ENCODE data around the gene ASB2. TPM values are rescaled to one million over a fixed set of nuclear protein-coding genes. Genes with fewer than 3 reads are reported as not detected.

ASB2 gene
- total and polyA plus RNA-seq, 2 donors: 2.6 to 3.7 TPM

- DNase-seq (ENCODE audit: low read depth in 6 of 9, low spot score in 9 of 9): no peak
- peaks cover 0 to 8% of the 10 kb centered on the region in 2 donors for H3K27me3 ChIP-seq (ENCODE audit: control insufficient read depth in 2 of 2, insufficient read depth in 1 of 2, low read length in 1 of 2)
- H3K36me3 ChIP-seq (ENCODE audit: control insufficient read depth in 2 of 2, insufficient read depth in 2 of 2, low read length in 1 of 2): no peaks in the 10 kb centered on the region
- no peak overlapping the region for H3K4me3 ChIP-seq (ENCODE audit: low read length in 2 of 2)
- peaks cover 0 to 3% of the 10 kb centered on the region in 2 donors for H3K9me3 ChIP-seq (ENCODE audit: control insufficient read depth in 2 of 2, insufficient read depth in 1 of 2, low read length in 1 of 2)
- no peak overlapping the region for H3K27ac ChIP-seq (ENCODE audit: low read depth in 1 of 2, low read length in 1 of 2)
- WGBS: 92% methylated on average over 15 of the region's 15 CpGs
- no peaks in the 10 kb centered on the region for H3K4me1 ChIP-seq (ENCODE audit: control insufficient read depth in 2 of 2, insufficient read depth in 2 of 2, low read length in 2 of 2)
Measured at GRCh38 chr14:93898081-93898611, 78.2 kb downstream of the ASB2 start.

- H3K27me3 ChIP-seq (ENCODE audit: control insufficient read depth in 2 of 2, insufficient read depth in 1 of 2, low read length in 1 of 2): peaks cover 0 to 10% of the 10 kb centered on the region in 2 donors
- H3K4me1 ChIP-seq (ENCODE audit: control insufficient read depth in 2 of 2, insufficient read depth in 2 of 2, low read length in 2 of 2): no peaks in the 10 kb centered on the region
- no peak overlapping the region for H3K4me3 ChIP-seq (ENCODE audit: low read length in 2 of 2)
- WGBS: 85% methylated on average over 5 of the region's 5 CpGs
- no peak overlapping the region for H3K27ac ChIP-seq (ENCODE audit: low read depth in 1 of 2, low read length in 1 of 2)
- no peaks in the 10 kb centered on the region for H3K36me3 ChIP-seq (ENCODE audit: control insufficient read depth in 2 of 2, insufficient read depth in 2 of 2, low read length in 1 of 2)
- DNase-seq (ENCODE audit: low read depth in 6 of 9, low spot score in 9 of 9): no peak
- H3K9me3 ChIP-seq (ENCODE audit: control insufficient read depth in 2 of 2, insufficient read depth in 1 of 2, low read length in 1 of 2): peaks cover 0 to 3% of the 10 kb centered on the region in 2 donors
Measured at GRCh38 chr14:93897476-93897845, 78.9 kb downstream of the ASB2 start.

- Histone ChIP-seq H3K4me3 (ENCODE audit: low read length in 2 of 2) (no peak overlapping the region), H3K4me1 (ENCODE audit: control insufficient read depth in 2 of 2, insufficient read depth in 2 of 2, low read length in 2 of 2) (no peaks in the 10 kb centered on the region), H3K27ac (ENCODE audit: low read depth in 1 of 2, low read length in 1 of 2) (no peak overlapping the region), H3K36me3 (ENCODE audit: control insufficient read depth in 2 of 2, insufficient read depth in 2 of 2, low read length in 1 of 2) (no peaks in the 10 kb centered on the region), H3K27me3 (ENCODE audit: control insufficient read depth in 2 of 2, insufficient read depth in 1 of 2, low read length in 1 of 2) (peaks cover 0 to 21% of the 10 kb centered on the region in 2 donors), H3K9me3 (ENCODE audit: control insufficient read depth in 2 of 2, insufficient read depth in 1 of 2, low read length in 1 of 2) (no peaks in the 10 kb centered on the region)
- no peak for DNase-seq (ENCODE audit: low read depth in 6 of 9, low spot score in 9 of 9)
- 94% methylated on average over 9 of the region's 9 CpGs for WGBS
Measured at GRCh38 chr14:93895023-93895604, 81.3 kb downstream of the ASB2 start.

DNA sequence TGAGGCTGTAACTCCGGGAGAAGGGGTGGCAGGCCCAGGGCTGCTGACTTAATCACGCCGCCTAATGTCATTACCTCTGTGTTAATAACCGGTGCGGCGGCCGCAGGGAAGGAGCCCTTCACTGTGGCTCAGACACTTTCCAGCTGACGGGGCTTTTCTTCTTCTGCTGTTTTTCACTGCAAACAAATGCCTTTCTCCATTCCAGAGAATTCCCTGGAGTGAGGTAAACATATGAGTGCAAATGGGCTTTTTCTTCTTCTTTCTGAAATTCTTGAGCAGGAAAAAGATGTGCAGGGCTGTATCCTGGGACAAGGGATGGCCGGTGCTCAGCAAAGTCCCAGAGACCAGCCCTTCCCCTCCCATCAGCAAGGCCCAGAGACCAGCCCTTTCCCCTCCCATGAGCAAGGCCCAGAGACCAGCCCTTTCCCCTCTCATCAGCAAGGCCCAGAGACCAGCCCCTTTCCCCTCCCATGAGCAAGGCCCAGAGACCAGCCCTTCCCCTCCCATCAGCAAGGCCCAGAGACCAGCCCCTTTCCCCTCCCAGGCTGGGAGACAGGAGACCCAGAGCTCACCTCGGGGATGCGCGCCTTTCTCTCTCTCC, 82.6 kb downstream of the ASB2 start:
- H3K27me3 ChIP-seq (ENCODE audit: control insufficient read depth in 2 of 2, insufficient read depth in 1 of 2, low read length in 1 of 2): peaks cover 0 to 21% of the 10 kb centered on the region in 2 donors
- no peak overlapping the region for H3K4me3 ChIP-seq (ENCODE audit: low read length in 2 of 2)
- 91% methylated on average over 12 of the region's 12 CpGs for WGBS
- H3K9me3 ChIP-seq (ENCODE audit: control insufficient read depth in 2 of 2, insufficient read depth in 1 of 2, low read length in 1 of 2): no peaks in the 10 kb centered on the region
- H3K4me1 ChIP-seq (ENCODE audit: control insufficient read depth in 2 of 2, insufficient read depth in 2 of 2, low read length in 2 of 2): no peaks in the 10 kb centered on the region
- no peak overlapping the region for H3K27ac ChIP-seq (ENCODE audit: low read depth in 1 of 2, low read length in 1 of 2)
- no peak for DNase-seq (ENCODE audit: low read depth in 6 of 9, low spot score in 9 of 9)
- H3K36me3 ChIP-seq (ENCODE audit: control insufficient read depth in 2 of 2, insufficient read depth in 2 of 2, low read length in 1 of 2): no peaks in the 10 kb centered on the region

GRCh38 chr14:93892923-93893558, 83.3 kb downstream of the ASB2 start:
- DNase-seq (ENCODE audit: low read depth in 6 of 9, low spot score in 9 of 9): peak in 8 of 9 donors; percentile 12 to 65 (median 29)
- no peaks in the 10 kb centered on the region for H3K9me3 ChIP-seq (ENCODE audit: control insufficient read depth in 2 of 2, insufficient read depth in 1 of 2, low read length in 1 of 2)
- WGBS: 46% methylated on average over 13 of the region's 13 CpGs
- no peak overlapping the region for H3K4me3 ChIP-seq (ENCODE audit: low read length in 2 of 2)
- H3K27me3 ChIP-seq (ENCODE audit: control insufficient read depth in 2 of 2, insufficient read depth in 1 of 2, low read length in 1 of 2): peaks cover 0 to 21% of the 10 kb centered on the region in 2 donors
- H3K36me3 ChIP-seq (ENCODE audit: control insufficient read depth in 2 of 2, insufficient read depth in 2 of 2, low read length in 1 of 2): no peaks in the 10 kb centered on the region
- H3K27ac ChIP-seq (ENCODE audit: low read depth in 1 of 2, low read length in 1 of 2): no peak overlapping the region
- H3K4me1 ChIP-seq (ENCODE audit: control insufficient read depth in 2 of 2, insufficient read depth in 2 of 2, low read length in 2 of 2): no peaks in the 10 kb centered on the region

- no peak overlapping the region for H3K4me3 ChIP-seq (ENCODE audit: low read length in 2 of 2)
- WGBS: 75% methylated on average over 5 of the region's 5 CpGs
- no peaks in the 10 kb centered on the region for H3K9me3 ChIP-seq (ENCODE audit: control insufficient read depth in 2 of 2, insufficient read depth in 1 of 2, low read length in 1 of 2)
- no peak overlapping the region for H3K27ac ChIP-seq (ENCODE audit: low read depth in 1 of 2, low read length in 1 of 2)
- H3K4me1 ChIP-seq (ENCODE audit: control insufficient read depth in 2 of 2, insufficient read depth in 2 of 2, low read length in 2 of 2): no peaks in the 10 kb centered on the region
- H3K36me3 ChIP-seq (ENCODE audit: control insufficient read depth in 2 of 2, insufficient read depth in 2 of 2, low read length in 1 of 2): no peaks in the 10 kb centered on the region
- H3K27me3 ChIP-seq (ENCODE audit: control insufficient read depth in 2 of 2, insufficient read depth in 1 of 2, low read length in 1 of 2): peaks cover 0 to 21% of the 10 kb centered on the region in 2 donors
- DNase-seq (ENCODE audit: low read depth in 6 of 9, low spot score in 9 of 9): no peak
Measured at GRCh38 chr14:93892505-93892839, 83.9 kb downstream of the ASB2 start.

DNA sequence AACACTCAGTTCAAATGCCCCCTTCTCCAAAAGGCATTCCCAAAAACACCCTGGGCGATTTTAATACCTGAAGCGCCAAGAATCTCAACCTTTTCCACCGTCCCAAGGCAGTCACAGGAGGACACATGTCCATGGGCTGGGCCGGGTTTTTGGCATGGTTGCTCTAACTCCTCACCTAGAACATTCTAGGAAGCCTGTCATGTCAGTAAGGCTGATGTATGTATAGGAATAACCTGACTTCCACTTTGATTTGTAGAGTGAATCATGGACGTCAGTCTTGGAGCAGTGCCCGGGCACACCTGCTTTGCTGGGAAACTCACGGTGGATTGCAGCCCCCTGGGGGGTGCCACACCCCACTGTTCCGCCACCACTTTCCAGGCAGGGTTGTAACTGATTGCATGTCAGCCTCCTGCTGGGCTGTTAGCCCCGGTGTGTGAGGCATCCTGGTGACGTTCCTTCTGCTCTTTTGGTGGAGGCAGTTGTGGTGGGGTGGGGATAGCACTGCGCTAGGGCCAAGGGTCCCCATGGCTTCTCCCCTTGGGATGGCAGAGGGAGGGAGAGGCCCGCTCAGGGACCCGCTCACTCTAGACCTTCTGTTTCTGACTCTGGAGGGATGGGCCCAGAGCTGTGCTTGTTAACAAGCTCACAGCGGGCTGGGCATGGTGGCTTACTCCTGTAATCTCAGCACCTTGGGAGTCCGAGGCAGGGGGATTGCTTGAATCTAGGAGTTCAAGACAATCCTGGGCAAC, 84.4 kb downstream of the ASB2 start:
- no peak for DNase-seq (ENCODE audit: low read depth in 6 of 9, low spot score in 9 of 9)
- no peak overlapping the region for H3K4me3 ChIP-seq (ENCODE audit: low read length in 2 of 2)
- H3K36me3 ChIP-seq (ENCODE audit: control insufficient read depth in 2 of 2, insufficient read depth in 2 of 2, low read length in 1 of 2): no peaks in the 10 kb centered on the region
- H3K27me3 ChIP-seq (ENCODE audit: control insufficient read depth in 2 of 2, insufficient read depth in 1 of 2, low read length in 1 of 2): peaks cover 0 to 21% of the 10 kb centered on the region in 2 donors
- no peak overlapping the region for H3K27ac ChIP-seq (ENCODE audit: low read depth in 1 of 2, low read length in 1 of 2)
- 81% methylated on average over 15 of the region's 15 CpGs for WGBS
- no peaks in the 10 kb centered on the region for H3K9me3 ChIP-seq (ENCODE audit: control insufficient read depth in 2 of 2, insufficient read depth in 1 of 2, low read length in 1 of 2)
- H3K4me1 ChIP-seq (ENCODE audit: control insufficient read depth in 2 of 2, insufficient read depth in 2 of 2, low read length in 2 of 2): no peaks in the 10 kb centered on the region

GRCh38 chr14:93889739-93890483, 86.5 kb downstream of the ASB2 start:
- H3K27me3 ChIP-seq (ENCODE audit: control insufficient read depth in 2 of 2, insufficient read depth in 1 of 2, low read length in 1 of 2): peaks cover 0 to 21% of the 10 kb centered on the region in 2 donors
- H3K27ac ChIP-seq (ENCODE audit: low read depth in 1 of 2, low read length in 1 of 2): no peak overlapping the region
- H3K9me3 ChIP-seq (ENCODE audit: control insufficient read depth in 2 of 2, insufficient read depth in 1 of 2, low read length in 1 of 2): no peaks in the 10 kb centered on the region
- H3K36me3 ChIP-seq (ENCODE audit: control insufficient read depth in 2 of 2, insufficient read depth in 2 of 2, low read length in 1 of 2): no peaks in the 10 kb centered on the region
- no peak for DNase-seq (ENCODE audit: low read depth in 6 of 9, low spot score in 9 of 9)
- no peak overlapping the region for H3K4me3 ChIP-seq (ENCODE audit: low read length in 2 of 2)
- 85% methylated on average over 9 of the region's 9 CpGs for WGBS
- H3K4me1 ChIP-seq (ENCODE audit: control insufficient read depth in 2 of 2, insufficient read depth in 2 of 2, low read length in 2 of 2): no peaks in the 10 kb centered on the region

Measured in thymus (tissue), 11 donors.